HG03039 (cell line): Measurements from ENCODE around the gene ATP9A.

Experiments used
- ATAC-seq: cut with Tn5 transposase; IDR thresholded peaks from one replicate; pipeline ENCODE4 v1.9.1; 2021; ENCODE audit warnings: mild to moderate bottlenecking, moderate library complexity; ENCODE audit not compliant: unreplicated experiment

The ATP9A gene

GRCh38 chr20:51609251-51609650, 158.9 kb downstream of the ATP9A start:
- no peak for ATAC-seq

GRCh38 chr20:51608061-51608460, 160.1 kb downstream of the ATP9A start:
- ATAC-seq: no peak

- no peak for ATAC-seq
These were observed 161.0 kb downstream of the ATP9A start for GRCh38 chr20:51607170-51607569.

- no peak for ATAC-seq
These were observed 163.3 kb downstream of the ATP9A start for GRCh38 chr20:51604851-51605250.

- no peak for ATAC-seq
These were observed 166.1 kb downstream of the ATP9A start for GRCh38 chr20:51602131-51602530.

DNA sequence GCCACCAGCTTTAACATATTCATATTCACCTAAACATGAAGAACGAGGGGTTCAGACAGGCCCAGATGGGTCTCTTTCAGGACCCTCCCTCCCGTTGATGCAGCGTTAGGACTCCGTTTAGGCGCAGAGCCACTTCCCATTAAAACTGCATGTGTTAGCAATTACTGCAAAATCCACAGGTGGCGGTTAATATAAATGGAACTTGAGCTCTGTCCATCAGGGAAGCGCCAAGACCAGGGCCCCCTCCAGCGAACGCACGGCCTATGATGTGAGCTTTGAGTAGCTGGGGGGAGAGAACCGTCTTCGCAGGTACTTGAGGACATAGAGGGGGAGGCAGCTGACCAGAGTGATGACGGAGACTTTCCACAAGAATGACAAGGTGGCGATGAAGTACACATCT, 167.2 kb downstream of the ATP9A start:
- ATAC-seq: no peak

DNA sequence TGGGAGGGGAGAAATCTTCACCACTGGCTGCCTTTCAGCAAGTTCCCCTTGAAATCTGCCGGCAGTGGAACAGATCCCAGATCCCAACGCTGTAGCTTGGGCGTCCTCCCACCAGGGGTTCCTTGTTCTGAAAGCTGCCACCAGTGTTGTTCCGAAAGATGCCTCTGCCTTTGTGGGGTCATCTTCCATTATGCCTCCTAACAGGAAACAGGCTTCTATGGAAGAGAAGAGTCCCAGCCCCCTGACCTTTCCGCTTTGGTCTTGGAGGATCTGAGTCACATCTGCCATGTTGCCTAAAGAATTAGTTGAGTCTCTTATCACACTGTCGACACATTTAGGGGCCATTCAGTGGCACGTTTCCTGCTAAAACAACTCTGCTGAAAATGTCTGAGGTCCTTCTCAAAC, 168.2 kb downstream of the ATP9A start:
- ATAC-seq: no peak

- no peak for ATAC-seq
These were observed 169.6 kb downstream of the ATP9A start for GRCh38 chr20:51598556-51598955.

GRCh38 chr20:51597389-51598231, 170.6 kb downstream of the ATP9A start:
- ATAC-seq: no peak

GRCh38 chr20:51596668-51597388, 171.4 kb downstream of the ATP9A start:
- ATAC-seq: no peak

DNA sequence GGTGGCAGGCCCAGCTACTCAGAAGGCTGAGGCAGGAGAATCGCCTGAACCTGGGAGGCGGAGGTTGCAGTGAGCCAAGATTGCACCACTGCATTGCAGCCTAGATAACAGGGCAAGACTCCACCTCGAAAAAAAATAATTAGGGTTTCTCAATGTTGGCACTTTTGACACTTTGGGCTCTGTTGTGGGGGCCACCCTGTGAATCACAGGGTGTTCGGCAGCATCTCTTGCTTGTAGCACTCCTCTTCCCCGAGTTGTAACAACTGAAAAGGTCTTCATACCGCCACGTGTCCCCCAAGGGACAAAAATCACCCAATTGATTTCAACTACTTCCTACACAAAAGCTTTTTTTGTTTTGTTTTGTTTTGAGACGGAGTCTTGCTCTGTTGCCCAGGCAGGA, 172.4 kb downstream of the ATP9A start:
- ATAC-seq: no peak

DNA sequence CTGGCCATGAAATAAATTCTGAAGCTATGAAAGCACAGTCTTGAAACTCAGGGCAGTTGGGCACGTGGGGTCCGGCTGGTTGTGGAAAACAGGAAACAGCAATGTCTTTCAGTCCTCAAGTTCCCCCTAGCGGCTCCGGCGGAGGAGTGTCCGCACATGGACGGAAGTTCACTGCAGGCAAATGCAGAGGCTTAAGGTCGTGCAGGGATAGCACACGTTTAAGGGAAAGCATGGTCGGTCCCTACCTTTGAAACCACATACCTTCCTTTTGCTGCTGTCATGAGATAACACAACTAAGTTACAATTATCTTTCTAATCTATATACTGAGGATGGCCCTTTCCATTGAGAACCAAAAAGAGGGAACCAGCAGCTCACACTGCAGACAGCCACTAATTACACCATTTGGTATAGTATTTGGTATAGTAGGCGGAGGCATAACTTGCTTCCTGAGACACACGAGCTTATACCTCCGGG, 173.1 kb downstream of the ATP9A start:
- peak; percentile 70 for ATAC-seq

DNA sequence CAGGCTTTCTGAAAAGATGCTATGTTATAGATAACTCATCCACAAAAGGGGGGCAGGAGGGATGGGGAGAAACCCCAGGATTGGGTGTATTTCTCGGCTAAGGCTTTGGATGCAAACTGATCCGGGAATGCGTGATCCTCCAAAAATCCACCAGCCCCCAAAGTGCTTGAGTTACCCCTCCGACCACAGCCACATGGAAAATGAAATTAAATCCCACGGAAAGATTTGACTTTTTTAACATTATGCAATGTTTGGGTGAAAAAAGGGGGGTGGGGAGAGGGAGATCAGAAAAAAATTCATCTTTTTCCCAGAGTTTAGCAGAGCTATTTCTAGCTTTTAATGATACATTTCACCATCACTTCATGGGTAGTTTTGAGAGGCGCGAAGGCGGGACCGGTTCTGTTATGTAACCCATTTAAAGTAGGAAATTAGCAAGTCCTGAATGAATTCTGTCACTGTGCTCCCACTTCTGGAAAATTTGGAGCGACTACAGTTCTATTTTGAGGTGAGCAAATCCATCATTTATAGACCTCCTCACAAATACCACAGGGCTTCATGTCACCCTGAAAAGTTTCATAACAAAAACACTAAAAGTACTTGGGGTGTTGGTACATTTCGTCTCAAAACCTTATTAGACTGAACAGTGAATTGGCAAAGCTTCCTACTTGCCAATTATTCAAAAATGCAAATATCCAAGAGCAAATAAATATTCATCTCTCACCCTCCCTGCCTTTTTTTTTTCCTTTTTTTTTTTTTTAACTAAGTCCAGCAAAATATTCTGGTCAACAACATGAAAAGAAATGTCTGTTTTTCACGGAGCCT, 173.7 kb downstream of the ATP9A start:
- no peak for ATAC-seq

GRCh38 chr20:51593584-51593983, 174.6 kb downstream of the ATP9A start:
- no peak for ATAC-seq

DNA sequence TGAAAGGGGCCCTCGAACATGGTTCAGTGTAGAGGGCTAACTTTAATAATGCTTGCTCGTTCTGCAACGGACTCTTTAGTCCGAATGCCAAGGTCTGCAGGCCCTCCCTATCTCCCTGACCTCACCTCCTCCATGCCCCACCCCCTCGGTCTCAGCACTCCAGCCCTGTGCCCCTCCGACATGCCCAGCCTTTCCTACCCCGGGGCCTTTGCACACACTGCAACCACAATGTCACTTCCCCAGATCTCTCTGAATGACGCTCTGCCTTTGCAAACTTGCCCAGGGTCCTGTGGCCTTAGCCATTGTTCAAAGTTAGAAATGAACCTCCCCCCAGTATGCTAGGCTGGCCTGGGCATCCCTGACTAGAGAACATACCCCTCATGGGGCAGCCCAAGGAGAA, 175.6 kb downstream of the ATP9A start:
- no peak for ATAC-seq

DNA sequence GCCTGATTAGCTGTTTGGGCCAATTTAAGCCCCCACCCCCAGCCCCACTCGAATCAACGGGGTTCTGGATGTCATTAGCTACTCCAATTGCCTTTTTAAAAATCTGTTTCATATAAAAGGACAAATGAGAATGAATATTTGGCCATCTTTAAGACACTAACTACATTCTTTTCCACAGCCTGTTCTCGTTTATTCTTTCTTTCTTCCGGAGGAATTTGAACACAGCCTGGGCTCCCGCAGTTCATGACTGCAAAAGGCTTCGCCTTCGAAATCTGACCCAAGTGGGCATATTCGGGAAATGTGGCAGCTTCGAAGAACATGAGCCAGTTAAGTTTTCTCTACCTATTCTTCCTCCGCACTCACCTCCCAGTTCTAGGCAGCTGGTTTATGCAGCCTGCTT, 176.3 kb downstream of the ATP9A start:
- ATAC-seq: no peak

- no peak for ATAC-seq
These were observed 179.4 kb downstream of the ATP9A start for GRCh38 chr20:51588762-51589161.

DNA sequence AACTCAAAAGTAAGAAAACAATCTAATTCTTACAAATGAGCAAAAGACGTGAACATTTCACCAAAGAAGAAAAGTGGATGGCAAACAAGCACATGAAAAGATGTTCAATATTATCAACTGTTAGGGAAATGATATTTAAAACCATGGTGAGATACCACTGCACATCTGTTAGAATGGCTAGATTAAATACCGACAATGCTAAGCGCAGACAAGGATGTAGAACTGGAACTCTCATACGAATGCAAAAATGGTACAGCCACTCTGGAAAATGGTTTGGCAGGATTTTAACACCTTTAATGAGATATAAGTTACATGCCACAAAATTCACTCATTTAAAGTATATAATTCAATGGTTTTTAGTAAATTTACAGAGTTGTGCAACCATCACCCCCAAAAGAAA, 181.0 kb downstream of the ATP9A start:
- no peak for ATAC-seq

DNA sequence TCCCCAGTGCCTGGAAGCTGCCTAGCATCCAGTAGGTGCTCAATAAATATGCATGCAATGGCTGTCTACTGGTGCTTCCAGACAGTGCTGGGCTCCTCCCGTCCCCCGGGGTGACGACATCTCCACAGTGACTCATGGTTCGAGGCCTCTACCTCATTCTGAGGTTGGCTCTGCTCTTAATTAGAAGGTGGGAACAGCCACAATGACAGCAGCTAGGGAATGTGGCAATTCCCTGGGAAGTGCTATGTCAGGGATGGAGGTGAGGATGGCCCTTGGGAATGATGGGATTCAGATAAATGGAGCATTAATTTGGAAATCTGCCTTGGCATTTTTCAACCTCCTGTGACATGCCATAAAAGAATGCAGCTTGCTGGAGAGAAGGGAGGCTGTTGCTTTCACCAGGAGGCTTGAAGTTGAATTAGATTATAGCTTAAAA, 182.2 kb downstream of the ATP9A start:
- ATAC-seq: no peak

GRCh38 chr20:51585148-51585547, 183.0 kb downstream of the ATP9A start:
- no peak for ATAC-seq

GRCh38 chr20:51584737-51585136, 183.5 kb downstream of the ATP9A start:
- no peak for ATAC-seq
